Neuronal stem cell (in vitro differentiated cells): Measurements from ENCODE around the gene SLC7A4.

Experiments
- DNase-seq: peaks from one replicate; pipeline ENCODE4 v3.0.0-alpha.2; 2013; ENCODE audit warnings: low spot score
- H2AFZ ChIP-seq: one replicate; pipeline ENCODE4 v1.6.1; 2013; ENCODE audit warnings: mild to moderate bottlenecking, low read length, inconsistent platforms
- H2AK5ac ChIP-seq: 2 replicates; pipeline ENCODE4 v1.6.1; 2013; ENCODE audit warnings: low read depth, mild to moderate bottlenecking, inconsistent platforms, low read length, moderate library complexity, mixed read lengths
- H2BK120ac ChIP-seq: 2 replicates; pipeline ENCODE4 v1.6.1; 2013; ENCODE audit warnings: low read depth, mild to moderate bottlenecking, inconsistent platforms, low read length, moderate library complexity, mixed read lengths
- H2BK12ac ChIP-seq: one replicate; pipeline ENCODE4 v1.6.1; 2013; ENCODE audit warnings: low read length, inconsistent platforms
- H2BK15ac ChIP-seq: 2 replicates; pipeline ENCODE4 v1.6.1; 2013; ENCODE audit warnings: mild to moderate bottlenecking, low read length, inconsistent platforms, mixed read lengths
- H2BK5ac ChIP-seq: one replicate; pipeline ENCODE4 v1.6.1; 2013; ENCODE audit warnings: inconsistent platforms, mild to moderate bottlenecking, low read length, moderate library complexity
- H3K14ac ChIP-seq: one replicate; pipeline ENCODE4 v1.6.1; 2013; ENCODE audit warnings: low read length, inconsistent platforms
- H3K18ac ChIP-seq: 2 replicates; pipeline ENCODE4 v1.6.1; 2013; ENCODE audit warnings: low read length, inconsistent platforms
- H3K23ac ChIP-seq: 2 replicates; pipeline ENCODE4 v1.6.1; 2013; ENCODE audit warnings: low read depth, mild to moderate bottlenecking, mixed read lengths, low read length, inconsistent platforms; ENCODE audit not compliant: poor library complexity
- H3K27ac ChIP-seq: replicated peaks from 3 replicates; pipeline ENCODE4 v1.5.1; 2013; ENCODE audit warnings: low read length, inconsistent platforms
- H3K27me3 ChIP-seq, 3 experiments: 2 replicates each; pipeline ENCODE4 v1.6.1; 2013; ENCODE audit warnings: low read length in 3 of 3, mild to moderate bottlenecking in 2 of 3, inconsistent platforms in 1 of 3, low read depth in 1 of 3, mixed read lengths in 1 of 3, moderate library complexity in 1 of 3; ENCODE audit not compliant: control insufficient read depth in 3 of 3, insufficient read depth in 3 of 3
- H3K36me3 ChIP-seq, 2 donors: replicated peaks in 1 of 2; 2 replicates each; pipeline ENCODE4 v1.6.1; 2013; ENCODE audit warnings: low read length in 2 of 2; ENCODE audit not compliant: control insufficient read depth in 2 of 2, insufficient read depth in 2 of 2
- H3K4ac ChIP-seq: 2 replicates; pipeline ENCODE4 v1.6.1; 2013; ENCODE audit warnings: inconsistent platforms, mild to moderate bottlenecking, low read length, moderate library complexity
- H3K4me1 ChIP-seq, 2 donors: 1 replicate in 1 of 2; 2 replicates in 1 of 2; pipeline ENCODE4 v1.6.1; 2013; ENCODE audit warnings: low read length in 2 of 2, low read depth in 1 of 2; ENCODE audit not compliant: control insufficient read depth in 2 of 2, insufficient read depth in 1 of 2
- H3K4me2 ChIP-seq: one replicate; pipeline ENCODE4 v1.6.1; 2013; ENCODE audit warnings: mild to moderate bottlenecking, low read length, inconsistent platforms; ENCODE audit not compliant: insufficient read depth, poor library complexity, severe bottlenecking
- H3K4me3 ChIP-seq, 2 donors: 2 replicates each; pipeline ENCODE4 v1.5.1; 2013; ENCODE audit warnings: low read length in 2 of 2, mild to moderate bottlenecking in 2 of 2, inconsistent platforms in 1 of 2, moderate library complexity in 1 of 2
- H3K79me1 ChIP-seq: one replicate; pipeline ENCODE4 v1.6.1; 2013; ENCODE audit warnings: low read depth, mild to moderate bottlenecking, inconsistent platforms, low read length, moderate library complexity
- H3K9ac ChIP-seq: one replicate; pipeline ENCODE4 v1.6.1; 2013; ENCODE audit warnings: mild to moderate bottlenecking, low read depth, low read length, inconsistent platforms; ENCODE audit not compliant: poor library complexity
- H3K9me3 ChIP-seq, 2 donors: replicated peaks in 1 of 2; 2 replicates each; pipeline versions ENCODE3 to v1.6.1; 2013; ENCODE audit warnings: low read length in 2 of 2, mild to moderate bottlenecking in 2 of 2, inconsistent platforms in 1 of 2, low read depth in 1 of 2, mixed read lengths in 1 of 2, moderate library complexity in 1 of 2; ENCODE audit not compliant: control insufficient read depth in 2 of 2, insufficient read depth in 1 of 2
- H4K8ac ChIP-seq: one replicate; pipeline ENCODE4 v1.6.1; 2013; ENCODE audit warnings: low read depth, mild to moderate bottlenecking, inconsistent platforms, low read length, moderate library complexity
- H4K91ac ChIP-seq: one replicate; pipeline ENCODE4 v1.6.1; 2013; ENCODE audit warnings: low read length, low read depth, mild to moderate bottlenecking, inconsistent platforms; ENCODE audit not compliant: poor library complexity
- WGBS, 2 donors: extraction: QIAGEN DNeasy Blood & Tissue Kit; methylation state at CpG; one replicate each; pipeline ENCODE4 v1.1.7; 2013; ENCODE audit warnings: missing lambda C conversion rate in 2 of 2, mixed read lengths in 1 of 2; ENCODE audit not compliant: insufficient read length in 2 of 2, insufficient replicate concordance in 1 of 2; ENCODE audit errors: extremely low coverage in 2 of 2; 5-methylcytosine and 5-hydroxymethylcytosine counted together

Gene SLC7A4

DNA sequence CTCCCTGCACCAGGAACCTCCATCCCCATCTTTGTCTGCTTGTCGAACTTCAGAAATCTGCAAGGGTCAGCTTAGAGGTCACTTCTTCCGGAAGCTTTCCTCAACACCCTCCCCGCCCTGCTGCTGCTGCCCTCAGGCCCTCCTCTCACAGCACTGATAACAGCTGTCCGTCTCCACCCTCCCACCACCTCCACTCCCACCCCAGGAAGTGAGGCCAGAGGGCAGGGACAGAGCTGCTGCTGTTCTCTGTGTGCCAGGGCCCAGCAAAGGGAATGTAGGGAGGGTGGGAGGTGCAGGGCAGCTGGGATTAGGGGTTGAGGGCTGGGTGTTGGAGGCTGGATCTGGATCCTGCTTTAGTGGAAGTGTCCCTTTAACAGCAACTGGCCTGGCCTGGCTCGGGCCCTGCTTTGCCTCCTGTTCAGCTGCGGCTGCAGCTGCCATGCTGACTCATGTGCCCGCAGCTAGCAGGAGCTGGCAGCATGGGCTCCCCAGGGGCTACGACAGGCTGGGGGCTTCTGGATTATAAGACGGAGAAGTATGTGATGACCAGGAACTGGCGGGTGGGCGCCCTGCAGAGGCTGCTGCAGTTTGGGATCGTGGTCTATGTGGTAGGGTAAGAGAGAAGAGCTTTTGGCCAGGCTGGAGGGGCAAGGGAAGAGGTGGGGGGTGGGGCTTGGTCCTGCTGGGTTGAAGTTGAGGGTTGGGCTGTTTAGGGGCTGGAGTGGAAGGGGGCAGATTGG is 17.5 kb downstream of the SLC7A4 start, which contains the start of gene P2RX6:
Gene P2RX6 (plus strand): TSS at position 440 of the 740 bp plus-strand sequence. CDS start 10 bp downstream, at position 450.
- Histone ChIP-seq H3K23ac (peak within 1 kb of the TSS; percentile 97), H2BK120ac (peak within 1 kb of the TSS; percentile 16), H3K14ac (no peak within 1 kb of the TSS), H3K9me3 (peaks cover 0 to under 1% of the 10 kb centered on the region in 2 donors), H3K36me3 (no peaks in the 10 kb centered on the region), H4K8ac (no peak within 1 kb of the TSS), H2BK5ac (peak within 1 kb of the TSS; percentile 85), H2AFZ (peak within 1 kb of the TSS; percentile 97), H3K4me2 (peak within 1 kb of the TSS; percentile 67), H2BK12ac (no peak within 1 kb of the TSS), H3K79me1 (peaks cover 4% of the 10 kb centered on the region), H3K27me3 (peaks cover 0 to 2% (median 0%) of the 10 kb centered on the region in 3 experiments), H3K18ac (peak within 1 kb of the TSS; percentile 90), H3K27ac (peak within 1 kb of the TSS; percentile 93), H2AK5ac (peak within 1 kb of the TSS; percentile 88), H3K9ac (no peak within 1 kb of the TSS), H3K4ac (no peak within 1 kb of the TSS), H3K4me3 (peak within 1 kb of the TSS; percentile 72 to 80), H2BK15ac (peak within 1 kb of the TSS; percentile 76), H3K4me1 (peaks cover 16 to 23% of the 10 kb centered on the region in 2 donors), H4K91ac (no peak within 1 kb of the TSS)
- WGBS, 2 donors, result no CpG with 5 or more reads among the region's 12 CpGs
- DNase-seq, result peak; percentile 55

DNA sequence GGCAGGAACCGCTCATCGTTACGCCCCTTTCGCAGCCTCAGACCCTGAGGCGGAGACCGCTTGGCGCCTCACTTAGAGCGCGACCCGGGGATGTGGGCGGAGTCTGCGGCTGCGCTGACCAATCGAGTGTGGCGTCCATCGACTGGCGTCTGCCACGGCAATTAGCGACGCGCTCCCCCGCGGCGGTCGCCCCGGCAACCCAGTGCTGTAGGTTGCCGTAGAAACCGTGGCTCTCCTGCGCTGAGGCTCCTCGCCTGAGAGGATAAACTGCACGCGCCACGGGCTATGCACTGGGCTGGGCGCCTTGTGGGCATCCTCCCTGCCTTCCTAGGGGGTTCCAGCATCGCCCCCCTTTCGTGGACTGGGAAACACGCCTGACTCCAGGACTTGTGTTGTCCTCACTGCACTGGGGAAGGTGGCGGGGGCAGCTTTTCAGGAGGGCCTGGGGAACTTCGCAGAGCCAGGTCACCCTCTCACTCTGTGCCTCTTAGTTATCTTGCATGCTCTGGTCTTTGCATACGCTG is 18.1 kb downstream of the SLC7A4 start:
- Histone ChIP-seq H3K4me2 (peak overlapping the region; percentile 67), H3K27ac (peak overlapping the region; percentile 93), H3K36me3 (no peaks in the 10 kb centered on the region), H3K4ac (no peak overlapping the region), H4K91ac (no peak overlapping the region), H3K79me1 (peaks cover 4% of the 10 kb centered on the region), H3K18ac (peak overlapping the region; percentile 90), H2BK5ac (peak overlapping the region; percentile 85), H2BK12ac (no peak overlapping the region), H3K14ac (no peak overlapping the region), H3K27me3 (peaks cover 0 to 2% (median 0%) of the 10 kb centered on the region in 3 experiments), H3K9ac (no peak overlapping the region), H3K4me3 (peak overlapping the region; percentile 72 to 80), H4K8ac (no peak overlapping the region), H2BK120ac (no peak overlapping the region), H2AFZ (peak overlapping the region; percentile 97), H3K23ac (peak overlapping the region; percentile 50), H3K9me3 (no peaks in the 10 kb centered on the region), H2AK5ac (no peak overlapping the region), H2BK15ac (peak overlapping the region; percentile 76), H3K4me1 (peaks cover 16 to 23% of the 10 kb centered on the region in 2 donors)
- no CpG with 5 or more reads among the region's 40 CpGs for WGBS, 2 donors
- DNase-seq, result peak; percentile 95

DNA sequence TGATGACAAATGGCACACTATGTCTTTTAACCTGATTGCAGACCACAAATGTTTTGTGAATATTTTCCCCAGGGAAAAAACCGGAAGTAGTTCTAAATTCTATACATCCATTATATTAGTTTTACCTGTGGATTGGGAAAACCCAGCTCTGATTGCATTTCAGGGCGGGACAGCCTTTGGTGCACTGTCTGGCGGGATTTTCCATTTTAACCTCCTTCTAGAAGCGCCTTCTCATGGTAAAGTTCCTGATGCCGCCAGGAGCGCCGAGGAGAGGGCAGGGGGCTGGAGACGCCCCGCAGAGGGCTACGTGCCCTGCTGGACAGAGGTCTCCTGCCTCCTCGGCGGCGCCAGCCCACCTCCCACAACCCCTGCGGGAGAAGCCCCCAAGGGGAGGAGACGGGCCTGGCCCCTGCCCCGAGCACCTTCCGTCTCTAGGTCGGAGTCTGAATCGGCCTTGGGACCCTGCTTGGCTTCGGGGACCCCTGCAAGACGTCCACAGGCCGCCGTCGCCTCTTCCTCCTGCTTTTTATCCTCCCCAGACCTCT is 18.6 kb downstream of the SLC7A4 start:
- Histone ChIP-seq H3K27ac (peak overlapping the region; percentile 93), H3K4me3 (peak overlapping the region; percentile 72 to 80), H2BK5ac (peak overlapping the region; percentile 85), H3K4ac (no peak overlapping the region), H2BK120ac (no peak overlapping the region), H3K4me1 (peaks cover 16 to 23% of the 10 kb centered on the region in 2 donors), H3K27me3 (peaks cover 0 to 2% (median 0%) of the 10 kb centered on the region in 3 experiments), H3K9ac (peak overlapping the region; percentile 70), H2BK12ac (no peak overlapping the region), H4K8ac (no peak overlapping the region), H3K36me3 (peaks cover under 1 to 3% of the 10 kb centered on the region in 2 donors), H3K14ac (no peak overlapping the region), H4K91ac (no peak overlapping the region), H2AFZ (peak overlapping the region; percentile 97), H2AK5ac (no peak overlapping the region), H3K9me3 (no peaks in the 10 kb centered on the region), H3K18ac (peak overlapping the region; percentile 90), H3K4me2 (peak overlapping the region; percentile 58), H2BK15ac (peak overlapping the region; percentile 76), H3K79me1 (peaks cover 4% of the 10 kb centered on the region), H3K23ac (peak overlapping the region; percentile 50)
- no CpG with 5 or more reads among the region's 24 CpGs for WGBS, 2 donors
- no peak for DNase-seq
